Measurements from ENCODE around the gene FAM168B. TPM values are rescaled to one million over a fixed set of nuclear protein-coding genes. Genes with fewer than 3 reads are reported as not detected.

The FAM168B gene
- total RNA-seq, 1 donor from 2014 or later = 111 TPM

GRCh38 chr2:131023758-131024157 lies 69.5 kb downstream of the FAM168B start:
- no peaks in the 10 kb centered on the region for H3K4me1 Mint-ChIP-seq (ENCODE audit: unreplicated experiment)
- TF ChIP-seq CTCF (IDR thresholded peaks at IDR 0.05) = no peak
- H3K36me3 Mint-ChIP-seq (ENCODE audit: unreplicated experiment) = no peaks in the 10 kb centered on the region
- peaks cover 14% of the 10 kb centered on the region for H3K27me3 Mint-ChIP-seq (ENCODE audit: unreplicated experiment)
- no peak overlapping the region for H3K4me3 Mint-ChIP-seq (ENCODE audit: unreplicated experiment)
- H3K9me3 Mint-ChIP-seq (ENCODE audit: unreplicated experiment) = no peaks in the 10 kb centered on the region
- no peak for DNase-seq (ENCODE audit: extremely low spot score, unreplicated experiment)
- H3K27ac Mint-ChIP-seq (ENCODE audit: unreplicated experiment) = no peak overlapping the region

GRCh38 chr2:131022731-131023130 lies 70.5 kb downstream of the FAM168B start:
- TF ChIP-seq CTCF (IDR thresholded peaks at IDR 0.05) = no peak
- no peaks in the 10 kb centered on the region for H3K36me3 Mint-ChIP-seq (ENCODE audit: unreplicated experiment)
- no peak overlapping the region for H3K27ac Mint-ChIP-seq (ENCODE audit: unreplicated experiment)
- H3K4me3 Mint-ChIP-seq (ENCODE audit: unreplicated experiment) = no peak overlapping the region
- H3K9me3 Mint-ChIP-seq (ENCODE audit: unreplicated experiment) = no peaks in the 10 kb centered on the region
- no peaks in the 10 kb centered on the region for H3K4me1 Mint-ChIP-seq (ENCODE audit: unreplicated experiment)
- no peak for DNase-seq (ENCODE audit: extremely low spot score, unreplicated experiment)
- H3K27me3 Mint-ChIP-seq (ENCODE audit: unreplicated experiment) = peaks cover 23% of the 10 kb centered on the region

GRCh38 chr2:131016826-131017741 lies 76.2 kb downstream of the FAM168B start:
- no peak for TF ChIP-seq CTCF (IDR thresholded peaks at IDR 0.05)
- Mint-ChIP-seq H3K27me3 (ENCODE audit: unreplicated experiment) (peaks cover 30% of the 10 kb centered on the region), H3K4me3 (ENCODE audit: unreplicated experiment) (no peak overlapping the region), H3K4me1 (ENCODE audit: unreplicated experiment) (no peaks in the 10 kb centered on the region), H3K9me3 (ENCODE audit: unreplicated experiment) (no peaks in the 10 kb centered on the region), H3K36me3 (ENCODE audit: unreplicated experiment) (no peaks in the 10 kb centered on the region), H3K27ac (ENCODE audit: unreplicated experiment) (no peak overlapping the region)
- DNase-seq (ENCODE audit: extremely low spot score, unreplicated experiment) = no peak

- H3K36me3 Mint-ChIP-seq (ENCODE audit: unreplicated experiment) = no peaks in the 10 kb centered on the region
- no peak for TF ChIP-seq CTCF (IDR thresholded peaks at IDR 0.05)
- no peak overlapping the region for H3K4me3 Mint-ChIP-seq (ENCODE audit: unreplicated experiment)
- no peak overlapping the region for H3K27ac Mint-ChIP-seq (ENCODE audit: unreplicated experiment)
- H3K4me1 Mint-ChIP-seq (ENCODE audit: unreplicated experiment) = no peaks in the 10 kb centered on the region
- H3K9me3 Mint-ChIP-seq (ENCODE audit: unreplicated experiment) = no peaks in the 10 kb centered on the region
- H3K27me3 Mint-ChIP-seq (ENCODE audit: unreplicated experiment) = peaks cover 37% of the 10 kb centered on the region
- no peak for DNase-seq (ENCODE audit: extremely low spot score, unreplicated experiment)
These were observed 77.5 kb downstream of the FAM168B start for GRCh38 chr2:131015764-131016163.

- peaks cover 54% of the 10 kb centered on the region for H3K27me3 Mint-ChIP-seq (ENCODE audit: unreplicated experiment)
- H3K27ac Mint-ChIP-seq (ENCODE audit: unreplicated experiment) = no peak overlapping the region
- no peaks in the 10 kb centered on the region for H3K36me3 Mint-ChIP-seq (ENCODE audit: unreplicated experiment)
- no peak overlapping the region for H3K4me3 Mint-ChIP-seq (ENCODE audit: unreplicated experiment)
- no peaks in the 10 kb centered on the region for H3K9me3 Mint-ChIP-seq (ENCODE audit: unreplicated experiment)
- no peaks in the 10 kb centered on the region for H3K4me1 Mint-ChIP-seq (ENCODE audit: unreplicated experiment)
- DNase-seq (ENCODE audit: extremely low spot score, unreplicated experiment) = no peak
- TF ChIP-seq CTCF (IDR thresholded peaks at IDR 0.05) = no peak
These were observed 79.1 kb downstream of the FAM168B start for GRCh38 chr2:131014141-131014540.

All from osteocyte (in vitro differentiated cells).